ENCODE measurements around the gene TBC1D16. TPM values are rescaled to one million over a fixed set of nuclear protein-coding genes. Genes with fewer than 3 reads are reported as not detected.

The TBC1D16 gene
- total RNA-seq, 1 donor from 2014 or later: 16.3 TPM

Other genes starting within 250 kb of the TBC1D16 start
- 7.7 TPM for gene CBX8, start 238.8 kb downstream of the TBC1D16 start, total RNA-seq
- gene CBX4, start 196.4 kb downstream of the TBC1D16 start, total RNA-seq: 18.3 TPM
- 6.5 TPM for gene CCDC40, start 770 bp upstream of the TBC1D16 start, total RNA-seq
- 12.2 TPM for gene GAA, start 65.7 kb upstream of the TBC1D16 start, total RNA-seq
- gene EIF4A3, start 111.3 kb upstream of the TBC1D16 start, total RNA-seq: 79.9 TPM
- gene CARD14, start 134.2 kb upstream of the TBC1D16 start, total RNA-seq: 0.41 TPM
- gene SGSH, start 184.5 kb upstream of the TBC1D16 start, total RNA-seq: 3.7 TPM
- gene SLC26A11, start 184.6 kb upstream of the TBC1D16 start, total RNA-seq: 9.8 TPM
- 12.2 TPM for gene RNF213, start 225.0 kb upstream of the TBC1D16 start, total RNA-seq

All from frontal cortex (tissue), 1 donor.